ENCODE measurements around the gene ITGAX.

The ITGAX gene

GRCh38 chr16:31328322-31329052, 26.5 kb upstream of the ITGAX start:
- Histone ChIP-seq H3F3A (ENCODE audit: insufficient read depth) (no peaks in the 10 kb centered on the region), H3K27me3 (ENCODE audit: low read length) (no peaks in the 10 kb centered on the region)

GRCh38 chr16:31329671-31330552, 25.1 kb upstream of the ITGAX start:
- no peaks in the 10 kb centered on the region for H3K9me3 ChIP-seq (ENCODE audit: insufficient read depth, low read length)
- H4K20me1 ChIP-seq (ENCODE audit: low read depth, low read length): no peaks in the 10 kb centered on the region
- no peak overlapping the region for H2AFZ ChIP-seq (ENCODE audit: low read depth, low read length, severe bottlenecking)
- TF ChIP-seq EZH2phosphoT487 (conservative IDR thresholded peaks at IDR 0.05; ENCODE audit: low read length) (no peak), CTCF (IDR thresholded peaks at IDR 0.05; ENCODE audit: insufficient read depth, low read length, poor library complexity, severe bottlenecking) (no peak)
- no peaks in the 10 kb centered on the region for H3F3A ChIP-seq (ENCODE audit: insufficient read depth)
- H3K4me2 ChIP-seq (ENCODE audit: low read depth, low read length, poor library complexity, severe bottlenecking): no peak overlapping the region
- H3K9ac ChIP-seq (ENCODE audit: low read length): no peak overlapping the region
- no peaks in the 10 kb centered on the region for H3K36me3 ChIP-seq (ENCODE audit: low read length)
- H3K27ac ChIP-seq (ENCODE audit: low read depth, low read length): no peak overlapping the region
- H3K79me2 ChIP-seq (ENCODE audit: insufficient read depth, low read length): no peaks in the 10 kb centered on the region
- H3K9me2 ChIP-seq (replicated peaks; ENCODE audit: insufficient read depth, low read length): no peaks in the 10 kb centered on the region
- no peaks in the 10 kb centered on the region for H3K27me3 ChIP-seq (ENCODE audit: low read length)
- H3K4me3 ChIP-seq (ENCODE audit: insufficient read depth, low read length, poor library complexity, severe bottlenecking): no peak overlapping the region

More at GRCh38 chr16:31328322-31329052, 26.5 kb upstream of the ITGAX start:
- H3K79me2 ChIP-seq (ENCODE audit: insufficient read depth, low read length): no peaks in the 10 kb centered on the region
- no peaks in the 10 kb centered on the region for H3K36me3 ChIP-seq (ENCODE audit: low read length)
- H3K27ac ChIP-seq (ENCODE audit: low read depth, low read length): no peak overlapping the region
- H3K4me2 ChIP-seq (ENCODE audit: low read depth, low read length, poor library complexity, severe bottlenecking): no peak overlapping the region
- no peaks in the 10 kb centered on the region for H4K20me1 ChIP-seq (ENCODE audit: low read depth, low read length)
- no peak for TF ChIP-seq CTCF (IDR thresholded peaks at IDR 0.05; ENCODE audit: insufficient read depth, low read length, poor library complexity, severe bottlenecking)
- no peak for TF ChIP-seq EZH2phosphoT487 (conservative IDR thresholded peaks at IDR 0.05; ENCODE audit: low read length)
- no peak overlapping the region for H2AFZ ChIP-seq (ENCODE audit: low read depth, low read length, severe bottlenecking)
- no peak overlapping the region for H3K9ac ChIP-seq (ENCODE audit: low read length)
- H3K4me3 ChIP-seq (ENCODE audit: insufficient read depth, low read length, poor library complexity, severe bottlenecking): no peak overlapping the region
- H3K9me3 ChIP-seq (ENCODE audit: insufficient read depth, low read length): no peaks in the 10 kb centered on the region
- no peaks in the 10 kb centered on the region for H3K9me2 ChIP-seq (replicated peaks; ENCODE audit: insufficient read depth, low read length)

- Histone ChIP-seq H3K9me2 (replicated peaks; ENCODE audit: insufficient read depth, low read length) (no peaks in the 10 kb centered on the region), H3K36me3 (ENCODE audit: low read length) (no peaks in the 10 kb centered on the region), H3K4me2 (ENCODE audit: low read depth, low read length, poor library complexity, severe bottlenecking) (no peak overlapping the region), H3K27ac (ENCODE audit: low read depth, low read length) (no peak overlapping the region), H2AFZ (ENCODE audit: low read depth, low read length, severe bottlenecking) (no peak overlapping the region), H4K20me1 (ENCODE audit: low read depth, low read length) (no peaks in the 10 kb centered on the region), H3K27me3 (ENCODE audit: low read length) (peaks cover 2% of the 10 kb centered on the region; the same call in 1 of the 2 replicates), H3K9me3 (ENCODE audit: insufficient read depth, low read length) (no peaks in the 10 kb centered on the region), H3K9ac (ENCODE audit: low read length) (no peak overlapping the region), H3K79me2 (ENCODE audit: insufficient read depth, low read length) (no peaks in the 10 kb centered on the region), H3K4me3 (ENCODE audit: insufficient read depth, low read length, poor library complexity, severe bottlenecking) (no peak overlapping the region), H3F3A (ENCODE audit: insufficient read depth) (no peaks in the 10 kb centered on the region)
- TF ChIP-seq EZH2phosphoT487 (conservative IDR thresholded peaks at IDR 0.05; ENCODE audit: low read length) (no peak), CTCF (IDR thresholded peaks at IDR 0.05; ENCODE audit: insufficient read depth, low read length, poor library complexity, severe bottlenecking) (no peak)
Observed at GRCh38 chr16:31330553-31330890, 24.5 kb upstream of the ITGAX start.
